OCI-M2 (cell line): Measurements from ENCODE around the gene OR11H1.
"Not testable (repeated sequence)": the region's sequence is repeated elsewhere in the genome, so short reads cannot be mapped to it uniquely, and the experiment has no call there.

ENCODE experiments used
- DNase-seq: peaks from one replicate; lab custom pipeline; 2025; ENCODE audit not compliant: unreplicated experiment; lab: John Stamatoyannopoulos, UW

The OR11H1 gene

GRCh38 chr22:15527892-15528291, at the start of gene OR11H1:
Gene OR11H1 (plus strand): TSS chr22:15528192. CDS start chr22:15528192, 0 bp downstream.
- DNase-seq: not testable (repeated sequence)

GRCh38 chr22:15509967-15510366, 18.0 kb upstream of the OR11H1 start:
- not testable (repeated sequence) for DNase-seq

- DNase-seq: not testable (repeated sequence)
These were observed 12.1 kb upstream of the OR11H1 start for GRCh38 chr22:15515896-15516295.

GRCh38 chr22:15553767-15554166, 25.8 kb downstream of the OR11H1 start:
- DNase-seq: not testable (repeated sequence)

GRCh38 chr22:15563461-15563860, 35.5 kb downstream of the OR11H1 start:
- not testable (repeated sequence) for DNase-seq

- not testable (repeated sequence) for DNase-seq
These were observed 37.1 kb downstream of the OR11H1 start for GRCh38 chr22:15565063-15565462.
